ENCODE measurements around the gene ALDH7A1.

ALDH7A1 gene

GRCh38 chr5:126501448-126501847 lies 93.6 kb downstream of the ALDH7A1 start:
- DNase-seq: no peak

- DNase-seq: no peak
These were observed 95.1 kb downstream of the ALDH7A1 start for GRCh38 chr5:126499853-126500342.

- DNase-seq: no peak
These were observed 95.7 kb downstream of the ALDH7A1 start for GRCh38 chr5:126499278-126499677.

- no peak for DNase-seq
These were observed 97.5 kb downstream of the ALDH7A1 start for GRCh38 chr5:126497506-126497905.

- no peak for DNase-seq
These were observed 100.6 kb downstream of the ALDH7A1 start for GRCh38 chr5:126494393-126494792.

GRCh38 chr5:126492939-126493338 lies 102.1 kb downstream of the ALDH7A1 start:
- DNase-seq: no peak

GRCh38 chr5:126490167-126490940 lies 104.7 kb downstream of the ALDH7A1 start:
- DNase-seq: no peak

GRCh38 chr5:126488443-126489065 lies 106.5 kb downstream of the ALDH7A1 start:
- no peak for DNase-seq

- DNase-seq: no peak
These were observed 107.4 kb downstream of the ALDH7A1 start for GRCh38 chr5:126487596-126487995.

GRCh38 chr5:126486332-126486731 lies 108.7 kb downstream of the ALDH7A1 start:
- no peak for DNase-seq

GRCh38 chr5:126484253-126484652 lies 110.8 kb downstream of the ALDH7A1 start:
- DNase-seq: no peak

GRCh38 chr5:126483156-126483555 lies 111.9 kb downstream of the ALDH7A1 start:
- DNase-seq: no peak

GRCh38 chr5:126482591-126482990 lies 112.4 kb downstream of the ALDH7A1 start:
- DNase-seq: no peak

- no peak for DNase-seq
These were observed 113.8 kb downstream of the ALDH7A1 start for GRCh38 chr5:126481243-126481642.

All from activated CD8-positive, alpha-beta memory T cell treated with anti-CD3 and anti-CD28 coated beads, Interleukin-2, amount 50 U/mL, for 4 hours (primary cell).